SK-N-SH (cell line): ENCODE measurements around the gene YTHDF1.

Experiments used
- CTCF ChIP-seq: fragments of 200-600 bp; sonication (generic); IDR thresholded peaks from 2 replicates; pipeline ENCODE4 v1.6.1; 2017; ENCODE audit warnings: antibody characterized with exemption, mild to moderate bottlenecking, moderate library complexity
- EP300 ChIP-seq, 2 experiments: IDR thresholded peaks; 2 replicates each; pipeline versions ENCODE4 v1.4.0 to v1.6.1; 2012; ENCODE audit warnings: borderline replicate concordance in 1 of 2, low read depth in 1 of 2, low read length in 1 of 2
- FOXM1 ChIP-seq: IDR thresholded peaks from 2 replicates; pipeline ENCODE4 v1.4.0; 2012; ENCODE audit warnings: low read depth, mild to moderate bottlenecking
- JUND ChIP-seq: IDR thresholded peaks from 2 replicates; pipeline ENCODE4 v1.4.0; 2012
- MAX ChIP-seq: IDR thresholded peaks from 2 replicates; pipeline ENCODE4 v1.4.0; 2012; ENCODE audit warnings: low read depth
- POLR2AphosphoS5 ChIP-seq: IDR thresholded peaks from 2 replicates; pipeline ENCODE4 v1.6.1; 2012; ENCODE audit warnings: low read depth, low read length
- RAD21 ChIP-seq: IDR thresholded peaks from 2 replicates; pipeline ENCODE4 v1.6.1; 2012; ENCODE audit warnings: mild to moderate bottlenecking, low read length
- YY1 ChIP-seq: IDR thresholded peaks from 2 replicates; pipeline ENCODE4 v1.4.0; 2012; ENCODE audit warnings: low read depth, mild to moderate bottlenecking
- ZBTB33 ChIP-seq: IDR thresholded peaks from 2 replicates; pipeline ENCODE4 v1.4.0; 2012; ENCODE audit warnings: low read depth, borderline replicate concordance

GRCh38 chr20:63163171-63163570 lies 52.8 kb downstream of the YTHDF1 start:
- TF ChIP-seq CTCF (no peak), RAD21 (no peak), FOXM1 (no peak), POLR2AphosphoS5 (no peak), MAX (no peak), YY1 (no peak), ZBTB33 (no peak), EP300 (IDR thresholded peaks at IDR 0.05; ENCODE audit: borderline replicate concordance in 1 of 2, low read depth in 1 of 2, low read length in 1 of 2) (no peak), JUND (no peak)
